H1 (cell line): Measurements from ENCODE around the gene CAPN13. TPM values are rescaled to one million over a fixed set of nuclear protein-coding genes. Genes with fewer than 3 reads are reported as not detected.

ENCODE experiments used
- CHD7 ChIP-seq: fragments of 300-600 bp; sonication (generic); IDR thresholded peaks from 2 replicates; pipeline ENCODE4 v1.7.1; 2012; ENCODE audit warnings: low read length, moderate library complexity, mild to moderate bottlenecking, inconsistent platforms; ENCODE audit not compliant: insufficient replicate concordance
- CTBP2 ChIP-seq: IDR thresholded peaks from 2 replicates; pipeline ENCODE4 v1.7.0; 2011; ENCODE audit warnings: borderline replicate concordance, mild to moderate bottlenecking, moderate library complexity, mixed read lengths, low read length; ENCODE audit not compliant: insufficient read depth, insufficient read length
- EGR1 ChIP-seq: IDR thresholded peaks from 2 replicates; pipeline ENCODE4 v1.6.1; 2011; ENCODE audit warnings: low read depth, low read length, borderline replicate concordance
- JUN ChIP-seq: IDR thresholded peaks from 2 replicates; pipeline ENCODE4 v1.6.1; 2011; ENCODE audit warnings: low read depth, mild to moderate bottlenecking, improper control_type of control experiment, low read length
- MAX ChIP-seq: IDR thresholded peaks from 2 replicates; pipeline ENCODE4 v1.6.1; 2012; ENCODE audit warnings: inconsistent platforms
- SIX5 ChIP-seq: IDR thresholded peaks from 2 replicates; pipeline ENCODE4 v1.6.1; 2011; ENCODE audit warnings: mild to moderate bottlenecking, low read depth, low read length
- polyA plus RNA-seq, 7 experiments: library from polyadenylated mRNA; depleted of rRNA in 3 of 7; stranded (reverse) in 5 of 7; unstranded in 2 of 7; fragments of >200 nt in 5 of 7; fragments of 200-250 nt in 2 of 7; gene quantifications; 1 replicate in 5 of 7; 2 replicates in 1 of 7; 4 replicates in 1 of 7; pipeline versions ENCODE4 v1.2.1 to v1.2.3, GENCODE V29; 2011 to 2013; ENCODE audit warnings: missing spikeins in 2 of 7, mixed read lengths in 2 of 7
- total RNA-seq: library from RNA; stranded (reverse); fragmentation: NEBNext Ultra II Directional; extraction: Animal tissue kit (Norgen Biotek cat#: 25700); gene quantifications from 2 replicates; pipeline ENCODE4 v1.2.1, GENCODE V29; 2021

Gene CAPN13
- total and polyA plus RNA-seq, 2 of the 8 experiments (the other 6 are each of a cell fraction or from before 2014, with no cell fraction given): 2.4 TPM

GRCh38 chr2:30765876-30766470, 41.3 kb downstream of the CAPN13 start (continued):
- TF ChIP-seq CHD7 (no peak), JUN (no peak), EGR1 (no peak), SIX5 (no peak), CTBP2 (no peak), MAX (no peak)
